Renal cortical epithelial cell (primary cell): Measurements from ENCODE around the gene CAPN3. TPM values are rescaled to one million over a fixed set of nuclear protein-coding genes. Genes with fewer than 3 reads are reported as not detected.

Experiments used
- DNase-seq: peaks from one replicate; pipeline ENCODE4 v3.0.0-alpha.2; 2011; ENCODE audit warnings: low read depth
- total RNA-seq: library from RNA; depleted of rRNA; stranded (reverse); fragments of >200 nt; gene quantifications from 2 replicates; pipeline ENCODE4 v1.2.3, GENCODE V29; 2014

The CAPN3 gene
- total RNA-seq, 1 donor from 2014 or later: 3.6 TPM

DNA sequence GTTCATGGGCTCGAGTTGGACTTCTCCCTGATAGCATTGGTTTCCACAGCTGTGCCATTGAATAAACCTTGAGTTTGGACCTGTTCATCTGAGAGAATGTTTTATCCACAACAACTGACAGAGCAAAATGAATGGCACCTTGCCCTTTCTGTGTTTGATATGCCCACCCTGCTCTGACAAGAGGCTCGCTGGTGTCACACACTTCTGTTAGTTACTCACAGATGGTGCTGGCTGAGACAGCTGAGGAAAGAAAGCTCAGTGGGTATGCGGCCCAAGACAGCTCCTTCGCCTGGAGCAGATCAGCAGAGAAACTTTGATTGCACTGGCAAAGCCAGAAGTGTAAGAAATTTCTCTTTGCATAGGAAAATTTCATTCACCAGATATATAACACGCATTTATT lies 2.5 kb upstream of the CAPN3 start:
- DNase-seq: no peak

- DNase-seq: no peak
Observed at GRCh38 chr15:42358141-42358540, 1.2 kb upstream of the CAPN3 start.

DNA sequence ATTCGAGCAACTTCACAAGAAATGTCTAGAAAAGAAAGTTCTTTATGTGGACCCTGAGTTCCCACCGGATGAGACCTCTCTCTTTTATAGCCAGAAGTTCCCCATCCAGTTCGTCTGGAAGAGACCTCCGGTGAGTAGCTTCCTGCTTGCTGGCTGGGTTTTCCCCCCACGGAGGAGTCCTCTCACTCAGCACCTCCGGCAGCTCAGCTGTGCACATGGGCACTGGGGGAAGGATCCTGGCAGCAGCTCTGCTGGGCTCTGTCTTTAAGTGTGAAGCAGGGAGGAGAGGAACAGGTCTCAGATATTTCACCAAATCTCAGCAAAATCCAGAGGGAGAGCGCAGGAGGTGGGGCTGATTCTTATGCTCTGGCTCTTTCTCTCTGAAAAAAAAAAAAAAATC lies 684 bp downstream of the CAPN3 start:
- DNase-seq: no peak

DNA sequence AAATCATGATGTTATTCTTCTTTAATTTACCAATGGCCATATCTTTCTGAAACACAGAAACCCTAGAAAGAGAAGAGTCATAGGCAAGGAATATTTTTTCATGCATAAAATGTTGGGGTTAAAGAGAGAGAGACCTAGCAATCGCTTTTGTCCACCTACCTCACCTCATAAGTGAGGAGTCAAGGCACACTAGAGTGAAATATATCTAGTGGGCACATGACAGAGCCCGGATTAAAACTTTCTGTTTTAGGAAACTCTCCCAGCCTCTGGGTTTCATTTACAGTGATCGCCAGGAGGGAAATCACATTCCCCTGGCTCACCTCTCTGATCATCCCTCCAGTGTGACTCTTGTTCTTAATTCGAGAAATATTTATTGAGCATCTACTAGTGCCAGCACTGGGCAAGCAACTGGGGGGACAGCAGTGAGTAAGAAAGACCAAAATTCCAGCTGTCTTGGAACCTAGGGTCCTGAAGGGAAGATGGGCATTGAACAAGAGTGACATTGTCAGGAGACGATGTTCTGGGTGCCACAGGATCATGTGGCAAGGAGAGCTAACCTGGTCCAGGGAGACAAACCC lies 1.3 kb downstream of the CAPN3 start:
- no peak for DNase-seq

- DNase-seq: no peak
Observed at GRCh38 chr15:42363487-42363886, 4.2 kb downstream of the CAPN3 start.

DNA sequence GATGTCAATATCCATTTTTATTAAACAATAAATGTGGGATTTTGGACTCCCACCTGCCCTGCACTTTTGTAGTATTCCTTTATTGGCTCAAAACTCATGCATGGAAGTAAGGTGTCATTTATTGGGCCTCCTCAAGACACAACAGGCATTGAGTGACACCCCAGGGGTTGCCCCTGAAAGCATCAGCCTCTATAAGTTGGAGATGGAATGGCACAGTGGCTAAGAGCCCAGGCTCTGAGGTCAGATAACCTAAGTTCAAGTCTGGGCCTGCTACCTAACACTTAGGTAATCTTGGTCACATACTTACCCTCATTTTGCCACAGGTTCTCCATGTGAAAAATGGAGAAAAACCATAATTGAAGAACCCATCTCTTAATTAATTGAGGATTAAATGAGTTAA lies 4.6 kb downstream of the CAPN3 start:
- DNase-seq: no peak

DNA sequence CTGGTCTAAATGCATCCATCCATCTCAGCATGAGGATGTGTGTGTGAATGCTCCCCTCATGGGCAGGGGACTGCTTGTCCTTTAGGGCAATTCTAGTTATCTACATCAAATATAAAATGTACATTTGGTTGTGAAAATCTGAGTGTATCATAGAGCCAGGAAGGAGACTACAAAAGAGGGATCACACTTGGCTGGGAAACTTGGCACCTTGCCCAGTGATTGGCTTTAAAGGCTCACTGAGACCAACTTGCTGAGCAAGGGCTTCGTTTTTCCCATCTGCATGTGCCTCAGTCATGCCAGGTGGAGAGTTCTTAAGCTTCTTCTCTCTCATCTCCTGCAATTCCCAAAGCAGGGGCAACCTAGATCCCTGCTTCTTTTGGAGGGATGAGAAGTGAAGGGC lies 5.2 kb downstream of the CAPN3 start:
- DNase-seq: peak; percentile 10

GRCh38 chr15:42365921-42366550 lies 6.7 kb downstream of the CAPN3 start:
- DNase-seq: no peak

GRCh38 chr15:42367041-42367440 lies 7.7 kb downstream of the CAPN3 start:
- no peak for DNase-seq

GRCh38 chr15:42368096-42368495 lies 8.8 kb downstream of the CAPN3 start:
- DNase-seq: peak; percentile 27

DNA sequence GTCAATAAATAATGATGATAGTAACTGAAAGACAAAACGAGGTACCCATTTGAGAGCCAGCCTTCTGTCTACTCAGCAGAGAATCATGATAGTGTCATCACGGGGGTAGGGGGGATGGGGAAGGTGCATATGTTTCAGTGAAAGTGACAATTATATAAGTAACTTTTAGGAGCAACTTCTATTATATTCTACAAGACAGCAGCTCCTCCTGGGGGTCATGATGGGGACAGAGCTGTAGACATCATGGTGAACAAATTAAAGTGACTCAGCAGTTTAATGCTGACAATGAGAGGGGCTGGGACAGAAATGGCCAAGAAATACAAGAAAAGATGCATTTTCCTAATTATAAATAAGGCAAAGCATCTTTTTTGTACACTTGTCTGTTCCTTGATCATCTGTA lies 11.8 kb downstream of the CAPN3 start:
- DNase-seq: no peak

DNA sequence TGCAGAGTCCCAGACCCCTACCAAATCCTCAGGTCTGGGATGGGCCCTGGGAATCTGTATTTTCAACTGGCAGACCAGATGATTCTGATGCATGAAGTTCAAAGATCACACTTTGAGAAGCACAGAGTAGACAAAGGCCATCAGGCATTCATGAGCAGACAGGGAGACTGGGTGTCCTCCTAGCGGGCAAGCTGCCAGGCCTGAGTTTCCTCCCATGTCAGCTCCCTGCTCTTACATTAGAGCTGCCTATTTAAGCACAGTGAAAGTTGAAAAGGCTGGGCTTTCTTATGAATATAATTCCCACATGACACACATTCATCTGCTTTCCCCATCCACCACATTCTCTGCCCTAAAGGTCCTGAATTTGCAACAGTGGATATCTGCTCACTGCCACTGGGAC lies 14.0 kb downstream of the CAPN3 start:
- no peak for DNase-seq

DNA sequence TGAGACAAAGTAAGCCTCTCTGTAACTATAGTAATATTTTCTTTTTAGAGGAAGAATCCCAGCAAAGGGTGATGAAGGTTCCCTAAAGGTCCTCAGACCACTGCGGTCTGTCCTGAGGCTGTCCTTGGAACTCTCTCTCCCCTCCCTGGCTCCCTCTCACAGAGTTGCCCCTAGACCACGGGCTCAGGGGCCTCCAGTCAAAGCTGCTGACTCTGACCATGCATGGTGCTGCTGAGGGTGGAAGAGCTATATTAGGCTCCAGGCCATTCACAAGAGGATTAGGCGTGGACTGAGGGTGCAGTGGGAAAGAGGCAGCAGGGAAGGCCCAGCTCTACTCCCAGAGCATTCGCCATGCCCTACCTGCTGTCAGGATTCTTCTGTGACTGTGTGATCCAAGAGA lies 14.6 kb downstream of the CAPN3 start:
- DNase-seq: no peak

- DNase-seq: no peak
Observed at GRCh38 chr15:42374810-42375209, 15.5 kb downstream of the CAPN3 start.

- no peak for DNase-seq
Observed at GRCh38 chr15:42375252-42375651, 16.0 kb downstream of the CAPN3 start.

- DNase-seq: no peak
Observed at GRCh38 chr15:42375941-42376340, 16.6 kb downstream of the CAPN3 start.

GRCh38 chr15:42378011-42378410 lies 18.7 kb downstream of the CAPN3 start:
- no peak for DNase-seq

- DNase-seq: no peak
Observed at GRCh38 chr15:42384597-42384996, 25.3 kb downstream of the CAPN3 start.

DNA sequence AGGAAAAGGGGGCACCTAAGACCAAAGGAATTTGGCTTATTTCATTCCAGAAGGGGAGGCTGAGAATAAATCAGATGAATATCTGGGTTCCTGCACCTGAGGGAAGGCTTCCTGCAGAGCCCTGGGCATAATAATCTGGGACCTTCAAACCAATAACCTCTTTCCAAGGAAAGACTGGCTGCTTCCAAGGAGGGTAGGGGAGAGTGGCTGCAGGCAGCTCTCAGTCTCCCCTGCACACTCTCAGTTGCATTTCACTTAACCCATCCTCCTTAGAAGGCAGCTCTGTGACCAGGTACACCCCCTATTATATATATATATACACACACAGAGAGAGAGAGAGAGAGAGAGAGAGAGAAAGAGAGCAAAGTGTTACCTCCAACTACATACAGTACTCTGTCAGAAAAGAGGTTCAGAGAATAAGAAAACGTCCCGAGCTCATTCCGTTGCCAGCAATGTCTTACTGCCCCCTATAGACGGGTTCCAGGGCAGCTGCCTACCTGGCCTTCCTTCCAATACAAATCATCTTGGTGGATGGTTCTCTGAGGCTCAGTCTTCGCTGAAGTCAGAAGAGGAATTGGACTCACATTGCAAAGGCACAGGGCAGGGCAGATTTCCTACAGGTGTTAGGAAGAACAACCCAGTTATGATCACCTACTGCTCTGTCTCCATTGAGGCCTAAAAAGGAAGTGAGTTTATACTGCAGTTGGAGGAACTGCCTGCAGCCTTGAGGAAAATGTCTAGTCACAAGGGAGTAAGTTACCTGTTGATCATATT lies 26.1 kb downstream of the CAPN3 start:
- peak; percentile 29 for DNase-seq

- no peak for DNase-seq
Observed at GRCh38 chr15:42385980-42386700, 26.8 kb downstream of the CAPN3 start.

DNA sequence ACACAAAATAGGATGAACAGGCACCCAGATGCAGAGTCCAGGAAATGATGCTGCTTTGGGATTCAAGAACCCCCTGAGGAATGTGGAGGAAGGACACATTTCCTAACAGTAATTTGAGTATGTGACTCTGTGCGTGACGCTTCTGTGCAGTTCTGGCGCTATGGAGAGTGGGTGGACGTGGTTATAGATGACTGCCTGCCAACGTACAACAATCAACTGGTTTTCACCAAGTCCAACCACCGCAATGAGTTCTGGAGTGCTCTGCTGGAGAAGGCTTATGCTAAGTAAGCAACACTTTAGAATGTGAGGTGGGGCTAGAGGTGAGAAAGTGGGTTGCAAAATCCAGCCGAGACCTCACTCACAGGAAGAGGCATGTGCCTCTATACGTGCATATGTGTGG lies 28.3 kb downstream of the CAPN3 start:
- no peak for DNase-seq

DNA sequence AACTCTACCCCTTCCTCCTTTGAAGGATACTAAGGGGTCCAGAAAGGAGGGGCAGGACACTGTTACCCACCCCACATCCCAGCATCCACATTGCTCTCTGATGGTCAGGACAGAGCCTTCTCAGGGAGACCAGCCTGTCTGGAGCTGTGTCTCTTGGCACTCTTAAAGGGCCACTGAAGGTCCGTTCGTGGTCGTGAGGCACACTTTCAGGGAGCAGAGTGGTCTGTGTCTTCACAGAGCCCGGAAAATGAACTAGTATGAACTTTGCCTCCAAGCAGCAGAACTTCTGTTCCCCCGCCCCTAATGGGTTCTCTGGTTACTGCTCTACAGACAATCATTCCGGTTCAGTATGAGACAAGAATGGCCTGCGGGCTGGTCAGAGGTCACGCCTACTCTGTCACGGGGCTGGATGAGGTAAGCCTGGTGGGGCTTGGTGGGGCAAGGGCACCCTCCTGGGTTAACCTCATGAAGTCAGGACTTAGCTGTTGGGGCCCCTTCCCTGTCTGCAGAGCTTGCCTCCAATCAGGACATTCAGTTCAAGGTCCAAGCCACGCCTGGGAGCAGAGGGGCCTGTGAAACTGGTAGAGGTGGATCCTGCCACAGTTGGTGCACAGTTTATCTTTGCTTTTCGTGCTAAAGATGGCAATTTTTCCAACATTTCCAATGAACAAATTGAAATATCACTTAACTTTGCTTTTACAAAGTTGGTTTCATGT lies 33.2 kb downstream of the CAPN3 start:
- peak; percentile 70 for DNase-seq
